ENCODE measurements around the gene SLC35F1. TPM values are rescaled to one million over a fixed set of nuclear protein-coding genes. Genes with fewer than 3 reads are reported as not detected.
A peak's percentile ranks its signal among the peaks of the same experiment; 100 is the strongest.

The SLC35F1 gene
- total and polyA plus RNA-seq, 10 of the 15 experiments (the other 5 are each of a cell fraction or from before 2014, with no cell fraction given) = 0.01 TPM; not detected in 9

DNA sequence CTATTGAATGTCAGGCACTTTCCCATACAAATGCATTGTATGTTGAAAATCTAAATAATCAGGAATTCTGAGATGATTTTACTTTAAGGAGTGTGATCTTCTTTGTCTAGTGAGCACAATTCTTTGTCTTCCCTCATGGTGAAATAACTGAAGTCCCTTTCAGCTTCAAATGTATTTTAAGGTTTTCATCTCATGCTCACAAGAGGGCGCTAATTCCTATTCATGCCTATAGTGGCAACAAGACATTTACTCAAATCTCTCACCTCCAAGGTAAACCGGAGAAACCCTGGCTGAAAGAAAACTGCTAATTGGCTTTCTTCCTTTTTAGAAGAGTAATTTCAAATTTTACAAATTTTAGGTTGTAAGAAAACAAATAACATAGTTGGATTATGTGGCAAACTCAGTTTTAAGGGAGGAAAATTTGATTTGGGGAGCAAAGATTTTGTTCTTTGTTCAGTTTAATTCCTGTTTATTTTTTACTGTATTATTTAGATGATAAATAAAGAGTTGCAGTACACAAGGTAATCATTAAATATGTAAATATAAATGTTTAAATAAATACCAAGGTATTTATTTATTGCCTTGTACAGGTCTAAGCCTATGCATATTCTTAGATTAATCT, 69.1 kb downstream of the SLC35F1 start:
- TF ChIP-seq CREM (IDR thresholded peaks at IDR 0.05; ENCODE audit: low read depth) (no peak), SMARCA5 (IDR thresholded peaks at IDR 0.05) (no peak), SREBF1 (IDR thresholded peaks at IDR 0.05; ENCODE audit: low read length) (no peak), RAD21 (IDR thresholded peaks at IDR 0.05; ENCODE audit: insufficient read depth, low read depth, low read length) (peak; percentile 62), SMC3 (IDR thresholded peaks at IDR 0.05; ENCODE audit: borderline replicate concordance, low read length) (peak; percentile 74)
- TF ChIP-seq, protein P1, sequence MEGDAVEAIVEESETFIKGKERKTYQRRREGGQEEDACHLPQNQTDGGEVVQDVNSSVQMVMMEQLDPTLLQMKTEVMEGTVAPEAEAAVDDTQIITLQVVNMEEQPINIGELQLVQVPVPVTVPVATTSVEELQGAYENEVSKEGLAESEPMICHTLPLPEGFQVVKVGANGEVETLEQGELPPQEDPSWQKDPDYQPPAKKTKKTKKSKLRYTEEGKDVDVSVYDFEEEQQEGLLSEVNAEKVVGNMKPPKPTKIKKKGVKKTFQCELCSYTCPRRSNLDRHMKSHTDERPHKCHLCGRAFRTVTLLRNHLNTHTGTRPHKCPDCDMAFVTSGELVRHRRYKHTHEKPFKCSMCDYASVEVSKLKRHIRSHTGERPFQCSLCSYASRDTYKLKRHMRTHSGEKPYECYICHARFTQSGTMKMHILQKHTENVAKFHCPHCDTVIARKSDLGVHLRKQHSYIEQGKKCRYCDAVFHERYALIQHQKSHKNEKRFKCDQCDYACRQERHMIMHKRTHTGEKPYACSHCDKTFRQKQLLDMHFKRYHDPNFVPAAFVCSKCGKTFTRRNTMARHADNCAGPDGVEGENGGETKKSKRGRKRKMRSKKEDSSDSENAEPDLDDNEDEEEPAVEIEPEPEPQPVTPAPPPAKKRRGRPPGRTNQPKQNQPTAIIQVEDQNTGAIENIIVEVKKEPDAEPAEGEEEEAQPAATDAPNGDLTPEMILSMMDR (IDR thresholded peaks at IDR 0.05 in 2 of 3, conservative IDR thresholded peaks at IDR 0.05 in 1 of 3; ENCODE audit: control insufficient read depth in 2 of 3, extremely low read depth in 1 of 3, insufficient read depth in 1 of 3, low read depth in 3 of 3, low read length in 3 of 3) = peak; percentile 61 to 63 (median 62)
- TF ChIP-seq, protein P2, sequence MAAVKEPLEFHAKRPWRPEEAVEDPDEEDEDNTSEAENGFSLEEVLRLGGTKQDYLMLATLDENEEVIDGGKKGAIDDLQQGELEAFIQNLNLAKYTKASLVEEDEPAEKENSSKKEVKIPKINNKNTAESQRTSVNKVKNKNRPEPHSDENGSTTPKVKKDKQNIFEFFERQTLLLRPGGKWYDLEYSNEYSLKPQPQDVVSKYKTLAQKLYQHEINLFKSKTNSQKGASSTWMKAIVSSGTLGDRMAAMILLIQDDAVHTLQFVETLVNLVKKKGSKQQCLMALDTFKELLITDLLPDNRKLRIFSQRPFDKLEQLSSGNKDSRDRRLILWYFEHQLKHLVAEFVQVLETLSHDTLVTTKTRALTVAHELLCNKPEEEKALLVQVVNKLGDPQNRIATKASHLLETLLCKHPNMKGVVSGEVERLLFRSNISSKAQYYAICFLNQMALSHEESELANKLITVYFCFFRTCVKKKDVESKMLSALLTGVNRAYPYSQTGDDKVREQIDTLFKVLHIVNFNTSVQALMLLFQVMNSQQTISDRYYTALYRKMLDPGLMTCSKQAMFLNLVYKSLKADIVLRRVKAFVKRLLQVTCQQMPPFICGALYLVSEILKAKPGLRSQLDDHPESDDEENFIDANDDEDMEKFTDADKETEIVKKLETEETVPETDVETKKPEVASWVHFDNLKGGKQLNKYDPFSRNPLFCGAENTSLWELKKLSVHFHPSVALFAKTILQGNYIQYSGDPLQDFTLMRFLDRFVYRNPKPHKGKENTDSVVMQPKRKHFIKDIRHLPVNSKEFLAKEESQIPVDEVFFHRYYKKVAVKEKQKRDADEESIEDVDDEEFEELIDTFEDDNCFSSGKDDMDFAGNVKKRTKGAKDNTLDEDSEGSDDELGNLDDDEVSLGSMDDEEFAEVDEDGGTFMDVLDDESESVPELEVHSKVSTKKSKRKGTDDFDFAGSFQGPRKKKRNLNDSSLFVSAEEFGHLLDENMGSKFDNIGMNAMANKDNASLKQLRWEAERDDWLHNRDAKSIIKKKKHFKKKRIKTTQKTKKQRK (IDR thresholded peaks at IDR 0.05; ENCODE audit: low read depth, low read length) = no peak
- TF ChIP-seq, protein P3, sequence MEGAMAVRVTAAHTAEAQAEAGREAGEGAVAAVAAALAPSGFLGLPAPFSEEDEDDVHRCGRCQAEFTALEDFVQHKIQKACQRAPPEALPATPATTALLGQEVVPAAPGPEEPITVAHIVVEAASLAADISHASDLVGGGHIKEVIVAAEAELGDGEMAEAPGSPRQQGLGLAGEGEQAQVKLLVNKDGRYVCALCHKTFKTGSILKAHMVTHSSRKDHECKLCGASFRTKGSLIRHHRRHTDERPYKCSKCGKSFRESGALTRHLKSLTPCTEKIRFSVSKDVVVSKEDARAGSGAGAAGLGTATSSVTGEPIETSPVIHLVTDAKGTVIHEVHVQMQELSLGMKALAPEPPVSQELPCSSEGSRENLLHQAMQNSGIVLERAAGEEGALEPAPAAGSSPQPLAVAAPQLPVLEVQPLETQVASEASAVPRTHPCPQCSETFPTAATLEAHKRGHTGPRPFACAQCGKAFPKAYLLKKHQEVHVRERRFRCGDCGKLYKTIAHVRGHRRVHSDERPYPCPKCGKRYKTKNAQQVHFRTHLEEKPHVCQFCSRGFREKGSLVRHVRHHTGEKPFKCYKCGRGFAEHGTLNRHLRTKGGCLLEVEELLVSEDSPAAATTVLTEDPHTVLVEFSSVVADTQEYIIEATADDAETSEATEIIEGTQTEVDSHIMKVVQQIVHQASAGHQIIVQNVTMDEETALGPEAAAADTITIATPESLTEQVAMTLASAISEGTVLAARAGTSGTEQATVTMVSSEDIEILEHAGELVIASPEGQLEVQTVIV (IDR thresholded peaks at IDR 0.05; ENCODE audit: borderline replicate concordance, partially characterized antibody) = no peak
- no peak for DNase-seq (ENCODE audit: low read depth, low spot score)
- no TSS peak for BruUV-seq (replicated peaks)

More for the DNA sequence above, 69.1 kb downstream of the SLC35F1 start:
- H3K79me2 ChIP-seq (ENCODE audit: control insufficient read depth, insufficient read depth, low read length) = no peaks in the 10 kb centered on the region
- H3K36me3 ChIP-seq (ENCODE audit: control insufficient read depth in 2 of 2, insufficient read depth in 2 of 2, low read length in 1 of 2) = no peaks in the 10 kb centered on the region
- H2AFZ ChIP-seq (ENCODE audit: control insufficient read depth, low read depth, low read length) = no peak overlapping the region
- peak; percentile 76 for ATAC-seq
- H3K9ac ChIP-seq (ENCODE audit: control insufficient read depth, insufficient read depth, low read length) = no peak overlapping the region
- H3K27ac ChIP-seq (ENCODE audit: control insufficient read depth, insufficient read depth) = no peak overlapping the region
- H3K4me1 ChIP-seq (ENCODE audit: control insufficient read depth, insufficient read depth, low read length) = no peaks in the 10 kb centered on the region
- ChIA-PET SMC1A (ENCODE audit: uncharacterized antibody, unreplicated experiment) (interaction anchor here (0.7 to 1.6 kb wide), 7 partner anchors 10 to 534 kb away, joined by 3 to 4 read pairs (median 3); no protein-coding TSS in a partner anchor), RAD21 (ENCODE audit: unreplicated experiment) (interaction anchor here (0.6 kb wide), 1 partner anchor 534 kb away, joined by 3 read pairs; no protein-coding TSS in a partner anchor), CTCF (interaction anchor here (0.6 to 4.9 kb wide), 12 partner anchors 9 to 986 kb away, joined by 3 to 33 read pairs (median 4); partner anchors contain the start of gene PLN), POLR2A (no interaction called here)
- H3K4me3 ChIP-seq = no peak overlapping the region
- intact Hi-C loops (cut with micrococcal nuclease; ENCODE audit: unreplicated experiment) = loop anchor here (1.0 to 5.0 kb wide), 6 partner anchors 134 to 641 kb away; no protein-coding TSS in a partner anchor
- WGBS (ENCODE audit: insufficient coverage, insufficient replicate concordance, low lambda C conversion rate, missing lambda C conversion rate) = 0% methylated on average over 2 of the region's 2 CpGs
- H4K20me1 ChIP-seq (ENCODE audit: control insufficient read depth, insufficient read depth) = no peaks in the 10 kb centered on the region
- in situ Hi-C loops (cut with MboI) = loop anchor here (10.0 to 25.0 kb wide), 2 partner anchors 289 to 811 kb away; no protein-coding TSS in a partner anchor
- no peak overlapping the region for H3K4me2 ChIP-seq (ENCODE audit: control insufficient read depth, insufficient read depth)
- no peaks in the 10 kb centered on the region for H3K27me3 ChIP-seq (replicated peaks in 1 of 2; ENCODE audit: control insufficient read depth in 2 of 2, insufficient read depth in 2 of 2, low read length in 1 of 2)
- H3K9me3 ChIP-seq (replicated peaks; ENCODE audit: control insufficient read depth, insufficient read depth, low read length) = no peaks in the 10 kb centered on the region
- peak; percentile 89 for FAIRE-seq
